ENCODE results near the gene CLK3. TPM values are rescaled to one million over a fixed set of nuclear protein-coding genes. Genes with fewer than 3 reads are reported as not detected.

CLK3 gene
- total and polyA plus RNA-seq, 2 of the 13 experiments (the other 11 are each of a cell fraction or from before 2014, with no cell fraction given): 41.5 to 82.0 TPM

- TF ChIP-seq RORA (CRISPR knock-in tag; IDR thresholded peaks at IDR 0.05) (no peak), ZNF30 (CRISPR knock-in tag; IDR thresholded peaks at IDR 0.05) (no peak), BRF2 (CRISPR knock-in tag; IDR thresholded peaks at IDR 0.05) (peak; percentile 20), AHDC1 (CRISPR knock-in tag; IDR thresholded peaks at IDR 0.05; ENCODE audit: borderline replicate concordance) (peak; percentile 61; the same call in 1 of the 2 replicates), ZNF782 (CRISPR knock-in tag; IDR thresholded peaks at IDR 0.05; ENCODE audit: borderline replicate concordance) (no peak; the same call in 1 of the 2 replicates), ZNF280D (CRISPR knock-in tag; IDR thresholded peaks at IDR 0.05) (no peak), MBNL3 (CRISPR knock-in tag; conservative IDR thresholded peaks at IDR 0.05) (no peak), HBP1 (CRISPR knock-in tag; IDR thresholded peaks at IDR 0.05; ENCODE audit: low read depth) (0 out of 2 replicates have a peak, but pooled peaks have one; percentile 86), ZNF446 (CRISPR knock-in tag; IDR thresholded peaks at IDR 0.05) (peak; percentile 90), HIC2 (CRISPR knock-in tag; IDR thresholded peaks at IDR 0.05; ENCODE audit: low read depth) (no peak; the same call in 1 of the 2 replicates)
- TF ChIP-seq, protein P1, sequence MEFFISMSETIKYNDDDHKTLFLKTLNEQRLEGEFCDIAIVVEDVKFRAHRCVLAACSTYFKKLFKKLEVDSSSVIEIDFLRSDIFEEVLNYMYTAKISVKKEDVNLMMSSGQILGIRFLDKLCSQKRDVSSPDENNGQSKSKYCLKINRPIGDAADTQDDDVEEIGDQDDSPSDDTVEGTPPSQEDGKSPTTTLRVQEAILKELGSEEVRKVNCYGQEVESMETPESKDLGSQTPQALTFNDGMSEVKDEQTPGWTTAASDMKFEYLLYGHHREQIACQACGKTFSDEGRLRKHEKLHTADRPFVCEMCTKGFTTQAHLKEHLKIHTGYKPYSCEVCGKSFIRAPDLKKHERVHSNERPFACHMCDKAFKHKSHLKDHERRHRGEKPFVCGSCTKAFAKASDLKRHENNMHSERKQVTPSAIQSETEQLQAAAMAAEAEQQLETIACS (CRISPR knock-in tag; IDR thresholded peaks at IDR 0.05): 0 out of 2 replicates have a peak, but pooled peaks have one; percentile 30
Measured at GRCh38 chr15:74615508-74616365, at the start of gene CLK3 (continued).
